Naive B cell (primary cell): ENCODE data around the gene RYR2. TPM values are rescaled to one million over a fixed set of nuclear protein-coding genes. Genes with fewer than 3 reads are reported as not detected.

Source experiments
- ATAC-seq, 2 donors: fragments of 150-1000 bp; cut with Tn5 transposase; 2 replicates each; pipeline ENCODE4 v1.10.0; 2021; ENCODE audit warnings: low read depth in 2 of 2, mild to moderate bottlenecking in 2 of 2, moderate library complexity in 2 of 2
- DNase-seq: peaks from one replicate; pipeline ENCODE4 v3.0.0; 2022
- H3K27ac Mint-ChIP-seq, 6 donors: one replicate each; pipeline ENCODE4 v1.8.0; 2020 to 2022; ENCODE audit warnings: mild to moderate bottlenecking in 6 of 6, mixed read lengths in 6 of 6, moderate library complexity in 5 of 6, inconsistent platforms in 2 of 6
- H3K27me3 Mint-ChIP-seq, 3 donors: one replicate each; pipeline ENCODE4 v1.8.0; 2021 to 2022; ENCODE audit warnings: mixed read lengths in 3 of 3, mild to moderate bottlenecking in 1 of 3
- H3K36me3 Mint-ChIP-seq, 2 donors: one replicate each; pipeline ENCODE4 v1.8.0; 2020 to 2022; ENCODE audit warnings: mixed read lengths in 2 of 2, inconsistent platforms in 1 of 2, mild to moderate bottlenecking in 1 of 2
- H3K4me1 Mint-ChIP-seq, 3 donors: one replicate each; pipeline ENCODE4 v1.8.0; 2020 to 2022; ENCODE audit warnings: mixed read lengths in 3 of 3, inconsistent platforms in 1 of 3, mild to moderate bottlenecking in 1 of 3, moderate library complexity in 1 of 3
- H3K4me3 Mint-ChIP-seq, 8 donors: one replicate each; pipeline ENCODE4 v1.8.0; 2020 to 2022; ENCODE audit warnings: mild to moderate bottlenecking in 8 of 8, mixed read lengths in 8 of 8, moderate library complexity in 8 of 8, inconsistent platforms in 2 of 8
- H3K9me3 Mint-ChIP-seq, 7 donors: one replicate each; pipeline ENCODE4 v1.8.0; 2020 to 2022; ENCODE audit warnings: mixed read lengths in 7 of 7, mild to moderate bottlenecking in 5 of 7, inconsistent platforms in 2 of 7, moderate library complexity in 1 of 7
- polyA plus RNA-seq, 6 donors: library from polyadenylated mRNA; unstranded; fragments of 300-500 nt; fragmentation: Illumina TruSeq; gene quantifications; one replicate each; pipeline ENCODE4 v1.2.3, GENCODE V29; 2021; ENCODE audit warnings: low read depth in 6 of 6

Gene RYR2
- polyA plus RNA-seq, 6 donors from 2014 or later = 0.09 TPM; not detected in 5

DNA sequence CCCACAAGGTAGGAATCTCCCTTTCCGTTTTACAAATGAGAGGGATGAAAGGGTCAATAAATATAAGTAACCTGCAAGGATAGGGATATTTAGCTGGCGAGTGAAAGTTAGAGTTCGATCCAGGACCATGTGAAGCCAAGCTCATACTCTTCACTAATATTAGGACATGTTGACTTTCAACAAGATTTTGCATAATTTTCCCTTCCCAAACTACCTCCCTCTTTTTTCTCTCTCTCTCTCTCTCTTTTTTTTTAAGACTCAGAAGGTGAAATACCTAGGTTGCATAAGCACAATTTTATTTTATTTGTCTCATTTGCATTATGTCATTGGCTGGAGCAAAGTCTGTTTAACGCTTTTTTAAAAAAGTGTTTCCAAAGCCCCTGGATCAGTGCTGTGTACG, 29.6 kb upstream of the RYR2 start:
- Mint-ChIP-seq H3K4me3 (no peak overlapping the region), H3K27ac (no peak overlapping the region), H3K9me3 (peaks cover 0 to 5% (median 0%) of the 10 kb centered on the region in 7 donors), H3K4me1 (no peaks in the 10 kb centered on the region), H3K27me3 (no peaks in the 10 kb centered on the region), H3K36me3 (no peaks in the 10 kb centered on the region)
- no peak for DNase-seq
- no peak for ATAC-seq

- Mint-ChIP-seq H3K36me3 (no peaks in the 10 kb centered on the region), H3K4me1 (no peaks in the 10 kb centered on the region), H3K27me3 (no peaks in the 10 kb centered on the region), H3K4me3 (no peak overlapping the region), H3K9me3 (peaks cover 0 to 5% (median 0%) of the 10 kb centered on the region in 7 donors), H3K27ac (no peak overlapping the region)
- no peak for ATAC-seq
- no peak for DNase-seq
These were observed 29.1 kb upstream of the RYR2 start for GRCh38 chr1:237012788-237013383.

- no peak overlapping the region for H3K27ac Mint-ChIP-seq
- H3K4me3 Mint-ChIP-seq = no peak overlapping the region
- H3K9me3 Mint-ChIP-seq = peaks cover 0 to 2% (median 0%) of the 10 kb centered on the region in 7 donors
- no peaks in the 10 kb centered on the region for H3K27me3 Mint-ChIP-seq
- no peaks in the 10 kb centered on the region for H3K36me3 Mint-ChIP-seq
- ATAC-seq (no peak), DNase-seq (no peak)
- H3K4me1 Mint-ChIP-seq = no peaks in the 10 kb centered on the region
These were observed 28.4 kb upstream of the RYR2 start for GRCh38 chr1:237013608-237014007.

GRCh38 chr1:237016626-237017025, 25.4 kb upstream of the RYR2 start:
- Mint-ChIP-seq H3K4me3 (no peak overlapping the region), H3K27me3 (no peaks in the 10 kb centered on the region), H3K9me3 (peaks cover 0 to 2% (median 0%) of the 10 kb centered on the region in 7 donors), H3K4me1 (no peaks in the 10 kb centered on the region), H3K27ac (no peak overlapping the region), H3K36me3 (no peaks in the 10 kb centered on the region)
- no peak for DNase-seq
- no peak for ATAC-seq

DNA sequence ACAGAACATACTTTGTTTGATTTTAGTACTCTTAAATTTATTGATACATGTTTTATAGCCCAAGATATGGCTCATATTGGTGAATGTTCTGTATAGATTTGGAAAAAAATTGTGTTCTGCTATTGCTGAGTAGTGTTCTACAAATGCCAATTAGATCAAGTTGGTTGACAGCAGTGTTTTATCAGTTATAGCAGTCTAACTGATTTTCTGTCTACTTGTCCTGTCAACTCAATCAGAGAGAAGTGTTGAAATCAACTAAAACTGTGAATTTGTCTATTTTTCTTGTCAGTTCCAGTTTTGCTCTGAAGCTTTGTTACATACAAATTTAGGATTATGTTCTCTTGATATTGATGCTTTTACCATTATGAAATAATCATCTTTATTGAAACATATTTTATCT, 23.1 kb upstream of the RYR2 start:
- no peaks in the 10 kb centered on the region for H3K4me1 Mint-ChIP-seq
- ATAC-seq (no peak), DNase-seq (no peak)
- H3K9me3 Mint-ChIP-seq = peaks cover 0 to 2% (median 0%) of the 10 kb centered on the region in 7 donors
- H3K27me3 Mint-ChIP-seq = no peaks in the 10 kb centered on the region
- H3K27ac Mint-ChIP-seq = no peak overlapping the region
- H3K36me3 Mint-ChIP-seq = no peaks in the 10 kb centered on the region
- no peak overlapping the region for H3K4me3 Mint-ChIP-seq

DNA sequence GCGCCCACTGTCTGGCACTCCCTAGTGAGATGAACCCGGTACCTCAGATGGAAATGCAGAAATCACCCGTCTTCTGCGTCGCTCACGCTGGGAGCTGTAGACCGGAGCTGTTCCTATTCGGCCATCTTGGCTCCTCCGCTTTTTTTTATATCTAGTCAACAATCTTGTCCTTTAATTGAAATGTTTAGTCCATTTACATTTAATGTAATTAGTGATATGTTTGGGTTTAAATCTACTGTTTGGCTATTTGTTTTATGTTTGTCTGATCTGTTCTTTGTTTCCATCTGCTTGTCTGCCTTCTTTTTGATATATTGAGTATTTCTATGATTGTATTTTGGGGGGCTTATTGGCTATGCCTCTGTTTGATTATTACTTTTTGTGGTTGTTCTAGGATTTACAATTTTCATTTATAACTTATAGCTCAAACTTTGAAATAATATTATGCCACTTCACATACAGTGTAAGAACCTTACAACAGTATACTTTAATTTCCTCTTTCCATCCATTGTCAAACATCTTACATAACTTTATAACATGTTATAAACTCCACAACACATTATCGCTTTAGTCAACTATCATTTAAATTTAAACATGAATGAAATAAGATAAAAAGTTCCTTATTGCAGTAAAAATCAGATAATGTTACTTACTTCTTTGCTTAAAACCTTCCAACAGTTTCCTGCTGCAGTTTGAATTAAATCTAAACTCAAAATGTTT, 16.5 kb upstream of the RYR2 start:
- no peak overlapping the region for H3K4me3 Mint-ChIP-seq
- no peaks in the 10 kb centered on the region for H3K4me1 Mint-ChIP-seq
- peaks cover 0 to 8% of the 10 kb centered on the region in 2 donors for H3K36me3 Mint-ChIP-seq
- DNase-seq = no peak
- H3K27ac Mint-ChIP-seq = no peak overlapping the region
- ATAC-seq = no peak
- H3K27me3 Mint-ChIP-seq = peaks cover 0 to 19% (median 15%) of the 10 kb centered on the region in 3 donors
- peaks cover 5 to 13% (median 8%) of the 10 kb centered on the region in 7 donors for H3K9me3 Mint-ChIP-seq

GRCh38 chr1:237029240-237029639, 12.7 kb upstream of the RYR2 start:
- Mint-ChIP-seq H3K27me3 (peaks cover 7 to 30% (median 16%) of the 10 kb centered on the region in 3 donors), H3K36me3 (peaks cover 0 to 8% of the 10 kb centered on the region in 2 donors), H3K4me1 (no peaks in the 10 kb centered on the region), H3K27ac (no peak overlapping the region), H3K9me3 (peaks cover 5 to 13% (median 8%) of the 10 kb centered on the region in 7 donors), H3K4me3 (no peak overlapping the region)
- DNase-seq (no peak), ATAC-seq (no peak)

- peaks cover 0 to 8% of the 10 kb centered on the region in 2 donors for H3K36me3 Mint-ChIP-seq
- H3K9me3 Mint-ChIP-seq = peaks cover 5 to 13% (median 8%) of the 10 kb centered on the region in 7 donors
- no peak for DNase-seq
- H3K27me3 Mint-ChIP-seq = peaks cover 7 to 30% (median 16%) of the 10 kb centered on the region in 3 donors
- no peak overlapping the region for H3K4me3 Mint-ChIP-seq
- H3K4me1 Mint-ChIP-seq = no peaks in the 10 kb centered on the region
- ATAC-seq = no peak
- no peak overlapping the region for H3K27ac Mint-ChIP-seq
These were observed 12.0 kb upstream of the RYR2 start for GRCh38 chr1:237029850-237030535.

DNA sequence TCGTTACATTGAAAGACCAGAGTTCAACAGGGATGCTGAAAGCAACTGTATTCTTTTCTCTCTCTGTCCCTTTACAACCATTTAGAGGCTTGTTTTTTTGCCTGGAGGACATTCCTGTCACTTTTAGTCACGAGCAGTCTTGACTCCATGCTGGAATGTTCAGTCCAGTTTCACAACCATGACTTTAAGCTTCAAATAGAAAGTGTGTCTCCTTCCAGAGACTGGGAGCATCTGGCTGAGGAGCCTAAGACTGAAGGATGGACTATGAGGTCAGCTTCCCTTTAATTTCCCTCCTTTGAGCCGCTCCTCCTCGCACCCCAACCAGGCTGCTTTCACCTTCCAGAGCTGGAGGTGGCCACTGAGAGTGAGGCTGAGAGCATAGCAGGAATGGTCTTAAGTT, 10.5 kb upstream of the RYR2 start:
- H3K9me3 Mint-ChIP-seq = peaks cover 0 to 13% (median 2%) of the 10 kb centered on the region in 7 donors
- no peak overlapping the region for H3K4me3 Mint-ChIP-seq
- H3K4me1 Mint-ChIP-seq = no peaks in the 10 kb centered on the region
- no peaks in the 10 kb centered on the region for H3K36me3 Mint-ChIP-seq
- H3K27me3 Mint-ChIP-seq = peaks cover 7 to 30% (median 16%) of the 10 kb centered on the region in 3 donors
- DNase-seq = no peak
- ATAC-seq = no peak
- H3K27ac Mint-ChIP-seq = no peak overlapping the region

- Mint-ChIP-seq H3K27me3 (peaks cover 7 to 30% (median 16%) of the 10 kb centered on the region in 3 donors), H3K4me1 (no peaks in the 10 kb centered on the region), H3K36me3 (no peaks in the 10 kb centered on the region), H3K27ac (no peak overlapping the region), H3K9me3 (peaks cover 0 to 13% (median 2%) of the 10 kb centered on the region in 7 donors), H3K4me3 (no peak overlapping the region)
- DNase-seq = no peak
- ATAC-seq = no peak
These were observed 10.0 kb upstream of the RYR2 start for GRCh38 chr1:237032029-237032428.

GRCh38 chr1:237033061-237033460, 8.9 kb upstream of the RYR2 start:
- DNase-seq = no peak
- H3K27me3 Mint-ChIP-seq = peaks cover 7 to 24% (median 16%) of the 10 kb centered on the region in 3 donors
- no peak overlapping the region for H3K4me3 Mint-ChIP-seq
- H3K4me1 Mint-ChIP-seq = no peaks in the 10 kb centered on the region
- no peaks in the 10 kb centered on the region for H3K36me3 Mint-ChIP-seq
- peaks cover 0 to 9% (median 0%) of the 10 kb centered on the region in 7 donors for H3K9me3 Mint-ChIP-seq
- ATAC-seq = no peak
- no peak overlapping the region for H3K27ac Mint-ChIP-seq

GRCh38 chr1:237033804-237034203, 8.2 kb upstream of the RYR2 start:
- H3K36me3 Mint-ChIP-seq = no peaks in the 10 kb centered on the region
- peaks cover 0 to 9% (median 0%) of the 10 kb centered on the region in 7 donors for H3K9me3 Mint-ChIP-seq
- DNase-seq (no peak), ATAC-seq (no peak)
- H3K27ac Mint-ChIP-seq = no peak overlapping the region
- H3K4me3 Mint-ChIP-seq = no peak overlapping the region
- no peaks in the 10 kb centered on the region for H3K4me1 Mint-ChIP-seq
- H3K27me3 Mint-ChIP-seq = peaks cover 7 to 21% (median 16%) of the 10 kb centered on the region in 3 donors

- H3K9me3 Mint-ChIP-seq = no peaks in the 10 kb centered on the region
- no peaks in the 10 kb centered on the region for H3K4me1 Mint-ChIP-seq
- H3K27me3 Mint-ChIP-seq = peaks cover 6 to 16% (median 13%) of the 10 kb centered on the region in 3 donors
- no peak overlapping the region for H3K4me3 Mint-ChIP-seq
- H3K36me3 Mint-ChIP-seq = no peaks in the 10 kb centered on the region
- DNase-seq = no peak
- H3K27ac Mint-ChIP-seq = no peak overlapping the region
- no peak for ATAC-seq
These were observed 6.2 kb upstream of the RYR2 start for GRCh38 chr1:237035759-237036158.

DNA sequence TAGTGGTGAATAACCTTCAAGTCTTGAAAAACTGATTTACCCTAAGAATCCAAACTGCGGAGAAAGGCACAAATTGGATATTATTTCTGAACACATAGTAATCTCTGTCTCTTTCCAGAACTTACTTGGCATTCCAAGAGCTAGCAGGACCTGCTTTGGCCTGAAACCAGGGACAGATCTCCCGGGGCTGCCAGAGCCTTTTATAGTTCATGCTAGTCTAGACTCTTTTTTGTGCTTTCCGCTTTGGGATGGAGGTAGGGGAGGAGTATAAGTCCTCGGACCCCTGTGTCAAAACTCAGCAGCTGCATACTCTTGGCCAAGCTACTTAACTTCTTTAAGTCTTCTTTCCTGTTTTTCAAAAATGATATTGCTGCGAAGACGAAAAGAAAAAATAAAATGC, 3.8 kb upstream of the RYR2 start:
- H3K9me3 Mint-ChIP-seq = peaks cover 0 to 4% (median 0%) of the 10 kb centered on the region in 7 donors
- H3K4me1 Mint-ChIP-seq = peaks cover 4 to 10% (median 7%) of the 10 kb centered on the region in 3 donors
- peaks cover 16 to 28% (median 26%) of the 10 kb centered on the region in 3 donors for H3K27me3 Mint-ChIP-seq
- H3K4me3 Mint-ChIP-seq = no peak overlapping the region
- no peak overlapping the region for H3K27ac Mint-ChIP-seq
- no peak for ATAC-seq
- DNase-seq = no peak
- H3K36me3 Mint-ChIP-seq = peaks cover 0 to 7% of the 10 kb centered on the region in 2 donors
